GM23248 (cell line): Measurements from ENCODE around the gene VAMP7.

Experiments used
- EZH2 ChIP-seq: fragments of 200-600 bp; sonication (generic); IDR thresholded peaks from 2 replicates; pipeline ENCODE4 v1.6.1; 2018; ENCODE audit warnings: antibody characterized with exemption, mild to moderate bottlenecking; ENCODE audit not compliant: insufficient read depth, poor library complexity, severe bottlenecking
- EZH2phosphoT487 ChIP-seq: fragments of 200-600 bp; sonication (generic); IDR thresholded peaks from 2 replicates; pipeline ENCODE4 v1.6.1; 2018; ENCODE audit warnings: antibody characterized with exemption, moderate library complexity, mild to moderate bottlenecking, low read depth; ENCODE audit not compliant: insufficient read depth

DNA sequence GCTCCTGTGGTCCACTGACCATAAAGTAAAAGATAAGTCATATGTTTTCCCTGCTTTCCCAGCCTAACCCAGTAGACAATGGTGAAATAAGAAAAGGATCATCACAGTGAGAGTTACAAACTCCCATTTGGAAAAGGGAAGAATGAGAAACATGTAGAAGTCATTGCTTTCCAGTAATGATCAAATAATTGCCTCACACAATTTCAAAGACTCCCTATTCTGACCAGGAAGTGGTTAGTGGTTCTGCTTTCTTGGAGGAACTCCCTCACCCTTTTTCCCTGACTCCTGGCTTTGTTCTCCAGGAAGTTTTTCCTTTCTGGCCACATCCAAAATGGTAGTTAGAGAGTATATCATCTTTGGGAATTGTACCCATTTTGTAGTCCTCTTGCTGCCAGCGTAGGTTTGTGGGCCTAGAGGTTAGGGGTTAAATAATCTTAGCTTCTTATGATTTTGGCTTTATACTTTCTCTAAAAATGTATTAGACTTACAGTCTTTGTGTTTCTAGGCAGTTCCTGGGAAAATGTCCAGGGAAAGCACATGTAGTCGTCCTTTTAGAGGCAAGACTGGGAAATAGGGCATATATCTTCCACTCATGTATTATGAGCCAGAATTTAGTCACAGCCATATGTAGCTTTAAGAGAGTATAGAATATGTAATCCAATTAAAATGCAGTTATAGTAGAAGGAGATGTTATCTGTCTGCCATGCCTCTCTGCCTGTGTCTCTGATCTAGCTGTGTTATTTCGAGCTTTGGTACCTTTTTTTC is 10.5 kb downstream of the VAMP7 start:
- TF ChIP-seq EZH2 (no peak), EZH2phosphoT487 (no peak)
